Raji (cell line): ENCODE data around the gene ARPP21.

ENCODE experiments used
- POLR2A ChIP-seq: IDR thresholded peaks from 2 replicates; pipeline ENCODE4 v1.6.1; 2011; ENCODE audit warnings: low read depth, low read length, control low read depth; ENCODE audit not compliant: insufficient read depth

The ARPP21 gene

GRCh38 chr3:35733864-35734263 is 94.5 kb downstream of the ARPP21 start:
- no peak for TF ChIP-seq POLR2A

DNA sequence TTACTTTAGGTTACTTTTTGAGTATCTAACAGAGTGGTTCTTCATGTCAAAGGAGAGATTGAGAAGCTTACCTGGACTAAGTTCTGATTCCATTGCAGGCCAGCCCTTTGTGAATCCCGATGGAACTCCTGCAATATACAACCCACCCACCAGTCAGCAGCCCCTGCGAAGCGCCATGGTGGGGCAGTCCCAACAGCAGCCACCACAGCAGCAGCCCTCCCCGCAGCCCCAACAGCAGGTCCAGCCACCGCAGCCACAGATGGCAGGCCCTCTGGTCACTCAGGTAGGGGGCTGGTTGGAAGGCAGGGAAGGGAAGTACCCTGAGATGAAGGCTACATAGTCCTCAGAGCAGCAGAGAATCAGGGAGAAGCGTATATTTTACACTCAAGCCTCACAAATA is 97.8 kb downstream of the ARPP21 start:
- TF ChIP-seq POLR2A, result no peak

- no peak for TF ChIP-seq POLR2A
These were observed 98.2 kb downstream of the ARPP21 start for GRCh38 chr3:35737527-35737926.

DNA sequence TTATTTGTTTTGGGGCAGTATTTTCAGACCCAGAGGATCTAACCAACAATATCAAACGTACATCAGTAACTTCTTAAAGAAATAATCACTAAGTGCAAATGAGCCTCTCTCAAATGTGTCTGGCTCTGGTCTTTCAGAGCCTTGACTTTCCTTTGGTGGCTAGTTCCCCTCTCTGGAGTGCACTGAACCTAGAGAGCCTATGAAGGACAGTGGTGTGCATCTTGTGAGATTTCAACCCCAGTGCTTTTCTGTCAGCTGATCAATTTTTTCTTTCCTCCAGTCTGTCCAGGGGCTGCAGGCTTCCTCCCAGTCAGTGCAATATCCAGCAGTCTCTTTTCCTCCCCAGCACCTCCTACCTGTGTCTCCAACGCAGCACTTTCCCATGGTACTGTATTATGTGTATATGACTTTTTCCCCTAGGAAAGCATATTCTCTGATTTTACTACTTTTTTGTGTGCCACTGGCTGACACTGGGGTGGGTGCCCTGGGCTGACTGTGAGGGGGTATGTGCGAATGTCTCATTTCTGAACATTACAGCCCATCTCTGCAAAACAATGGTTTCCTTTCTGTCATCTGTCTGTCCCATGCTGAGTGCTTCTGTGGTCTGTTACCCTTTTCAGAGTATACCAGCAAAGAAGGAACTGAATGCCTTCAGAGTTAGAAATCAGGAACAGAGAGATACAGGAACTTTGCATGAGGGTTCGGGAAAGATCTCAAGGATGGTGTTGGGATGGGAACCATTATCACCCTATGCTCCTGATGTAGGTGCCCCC is 98.8 kb downstream of the ARPP21 start:
- no peak for TF ChIP-seq POLR2A

- no peak for TF ChIP-seq POLR2A
These were observed 100.0 kb downstream of the ARPP21 start for GRCh38 chr3:35739181-35739809.

- TF ChIP-seq POLR2A, result no peak
These were observed 100.7 kb downstream of the ARPP21 start for GRCh38 chr3:35739964-35740527.

DNA sequence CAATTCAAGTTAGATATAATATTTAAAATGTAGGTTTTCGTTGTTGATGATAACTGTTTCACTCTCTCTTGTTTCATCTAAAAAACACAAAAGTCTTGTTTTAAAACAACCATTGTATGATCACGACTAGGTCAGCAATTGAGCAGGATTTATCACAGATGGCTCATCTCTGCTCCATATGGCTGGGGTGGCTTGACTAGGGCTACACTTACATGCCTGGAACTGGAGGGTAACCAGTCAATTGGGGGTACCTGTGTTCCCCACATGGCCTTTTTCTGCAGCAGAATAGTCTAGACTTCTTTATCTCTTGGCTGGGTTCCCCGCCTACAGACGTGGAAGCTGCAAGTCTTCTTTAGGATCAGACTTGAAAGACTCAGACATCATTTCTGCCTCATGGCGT is 103.9 kb downstream of the ARPP21 start:
- TF ChIP-seq POLR2A, result no peak

GRCh38 chr3:35744419-35744818 is 105.1 kb downstream of the ARPP21 start:
- no peak for TF ChIP-seq POLR2A

GRCh38 chr3:35745351-35745750 is 106.0 kb downstream of the ARPP21 start:
- TF ChIP-seq POLR2A, result no peak

- no peak for TF ChIP-seq POLR2A
These were observed 106.6 kb downstream of the ARPP21 start for GRCh38 chr3:35745802-35746484.

DNA sequence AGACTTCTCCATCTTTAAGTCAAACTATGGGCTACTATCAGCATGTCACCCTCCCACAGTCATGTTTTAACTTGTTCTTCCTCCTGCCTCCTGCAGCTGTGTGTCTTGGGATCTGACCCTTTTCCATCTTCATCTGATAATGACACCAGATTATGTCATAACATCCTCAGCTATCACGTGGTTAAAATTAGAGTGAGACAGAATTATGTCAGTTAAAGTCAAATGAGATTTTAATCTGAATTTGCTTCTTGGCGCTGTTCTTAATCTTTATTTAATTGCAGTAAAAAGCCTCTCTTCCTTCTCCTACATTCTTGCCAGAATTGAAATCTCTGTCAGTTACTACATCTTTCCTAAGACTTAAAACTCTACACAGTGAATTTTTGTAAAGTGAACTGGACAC is 107.2 kb downstream of the ARPP21 start:
- TF ChIP-seq POLR2A, result no peak

DNA sequence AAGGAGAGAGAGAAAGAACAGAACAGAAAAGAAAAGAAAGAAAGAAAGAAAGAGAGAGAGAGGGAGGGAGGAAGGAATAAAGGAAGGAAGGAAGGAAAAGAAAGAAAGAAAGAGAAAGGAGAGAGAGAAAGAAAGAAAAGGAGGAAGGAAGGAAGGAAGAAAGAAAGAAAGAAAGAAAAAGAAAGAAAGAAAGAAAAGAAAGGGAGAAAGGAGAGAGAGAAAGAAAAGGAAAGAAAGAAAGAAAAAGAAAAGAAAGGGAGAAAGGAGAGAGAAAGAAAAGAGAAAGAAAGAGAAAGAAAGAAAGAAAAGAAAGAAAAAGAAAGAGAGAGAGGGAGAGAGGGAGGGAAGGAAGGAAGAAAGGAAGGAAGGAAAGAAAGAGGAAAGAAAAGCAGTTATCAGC is 108.8 kb downstream of the ARPP21 start:
- no peak for TF ChIP-seq POLR2A

GRCh38 chr3:35751207-35751606 is 111.9 kb downstream of the ARPP21 start:
- TF ChIP-seq POLR2A, result no peak

GRCh38 chr3:35757991-35758757 is 118.8 kb downstream of the ARPP21 start:
- TF ChIP-seq POLR2A, result no peak

- no peak for TF ChIP-seq POLR2A
These were observed 120.8 kb downstream of the ARPP21 start for GRCh38 chr3:35760146-35760545.
